T47D (cell line): ENCODE data around the gene ZNF253.
"Not testable (repeated sequence)": the region's sequence is repeated elsewhere in the genome, so short reads cannot be mapped to it uniquely, and the experiment has no call there.

Experiments
- DNase-seq, 2 experiments: peaks; one replicate each; pipeline versions ENCODE4 v3.0.0 to v3.0.0-alpha.2; 2011 to 2012; ENCODE audit warnings: low read depth in 1 of 2, low spot score in 1 of 2
- JUND ChIP-seq: IDR thresholded peaks from 2 replicates; pipeline ENCODE4 v1.6.1; 2012; ENCODE audit warnings: low read depth
- in situ Hi-C: cut with HindIII; loops from 2 replicates; pipeline ENCODE4 v1.10.0; 2016; ENCODE audit warnings: low sequenced_read_pairs, low pct_unique_long_range_greater_than_20kb

Gene ZNF253

GRCh38 chr19:19865750-19866610 is at the start of gene ZNF253:
TSS of gene ZNF253 (plus strand) at chr19:19865882. CDS start at chr19:19865997, 115 bp downstream.
- peak; percentile 69 to 97 for DNase-seq
- in situ Hi-C loops = no loop called here
- no peak for TF ChIP-seq JUND

GRCh38 chr19:19816679-19817078 is 49.0 kb upstream of the ZNF253 start:
- in situ Hi-C loops = no loop called here
- no peak for DNase-seq
- TF ChIP-seq JUND = no peak

GRCh38 chr19:19817357-19817756 is 48.3 kb upstream of the ZNF253 start:
- in situ Hi-C loops = no loop called here
- no peak for DNase-seq
- no peak for TF ChIP-seq JUND

GRCh38 chr19:19820774-19821320 is 44.8 kb upstream of the ZNF253 start:
- DNase-seq = no peak
- in situ Hi-C loops = no loop called here
- TF ChIP-seq JUND = no peak

- in situ Hi-C loops = no loop called here
- DNase-seq = peak; percentile 82 to 97
- no peak for TF ChIP-seq JUND
Measured at GRCh38 chr19:19821366-19821951, 44.2 kb upstream of the ZNF253 start, which contains the start of gene ZNF506. TSS of gene ZNF506 (minus strand) at chr19:19821750. CDS start at chr19:19821603, 147 bp downstream.

- DNase-seq, in situ Hi-C loops: not testable (repeated sequence)
Measured at GRCh38 chr19:19821976-19822375, 43.7 kb upstream of the ZNF253 start.

- TF ChIP-seq JUND = no peak
- no peak for DNase-seq
- in situ Hi-C loops = no loop called here
Measured at GRCh38 chr19:19823916-19824315, 41.8 kb upstream of the ZNF253 start.

- no peak for DNase-seq
- TF ChIP-seq JUND = no peak
- in situ Hi-C loops = no loop called here
Measured at GRCh38 chr19:19826875-19827274, 38.8 kb upstream of the ZNF253 start.

GRCh38 chr19:19835560-19836038 is 30.1 kb upstream of the ZNF253 start:
- in situ Hi-C loops = no loop called here
- no peak for TF ChIP-seq JUND
- DNase-seq = no peak

GRCh38 chr19:19847781-19848180 is 17.9 kb upstream of the ZNF253 start:
- TF ChIP-seq JUND = no peak
- no peak for DNase-seq
- in situ Hi-C loops = no loop called here

- no peak for DNase-seq
- no peak for TF ChIP-seq JUND
- in situ Hi-C loops = no loop called here
Measured at GRCh38 chr19:19849056-19849455, 16.6 kb upstream of the ZNF253 start.

- DNase-seq, in situ Hi-C loops: not testable (repeated sequence)
Measured at GRCh38 chr19:19851740-19852139, 13.9 kb upstream of the ZNF253 start.

- in situ Hi-C loops = no loop called here
- no peak for DNase-seq
- TF ChIP-seq JUND = no peak
Measured at GRCh38 chr19:19858751-19859150, 6.9 kb upstream of the ZNF253 start.
